K562 (cell line): ENCODE measurements around the gene ANK3. TPM values are rescaled to one million over a fixed set of nuclear protein-coding genes. Genes with fewer than 3 reads are reported as not detected.

Source experiments
- ATAC-seq: fragments of 200-7000 bp; cut with Tn5 transposase; 3 replicates; pipeline ENCODE4 v1.9.1; 2020; ENCODE audit warnings: moderate library complexity
- BruUV-seq: library from RNA; stranded (reverse); fragments of 400-500 nt; replicated peaks from 2 replicates; lab custom pipeline; 2021; lab: Mats Ljungman, UMichigan
- CTCF ChIA-PET: fragments of 300-600 bp; formaldehyde crosslinking; extraction: SDS; loops from one replicate; lab custom pipeline; 2021; ENCODE audit warnings: low intra/inter-chr PET ratio; lab: Yijun Ruan, JAX
- POLR2A ChIA-PET: fragments of 300-600, 350-650 bp; sonication (Branson Sonifier 250); formaldehyde crosslinking; extraction: SDS; loops from one replicate; lab custom pipeline; 2021; ENCODE audit warnings: antibody characterized with exemption, inconsistent platforms; lab: Yijun Ruan, JAX
- DNase-seq, 4 experiments: peaks; one replicate each; pipeline versions ENCODE4 v3.0.0 to v3.0.0-alpha.2; 2011 to 2018; ENCODE audit warnings: low spot score in 3 of 4, mixed read lengths in 3 of 4; ENCODE audit errors: extremely low read depth in 1 of 4
- FAIRE-seq: peaks from 2 replicates; lab custom pipeline; 2011; peaks lifted over from hg19 to GRCh38; lab: Jason Lieb, UNC
- H2AFZ ChIP-seq: 2 replicates; pipeline ENCODE4 v1.6.0; 2011; ENCODE audit warnings: low read depth, low read length, control low read depth, inconsistent platforms
- H3K27ac ChIP-seq: fragments of 200-600 bp; 3 replicates; pipeline ENCODE4 v1.8.0; 2011; ENCODE audit warnings: low read depth, mild to moderate bottlenecking, control low read depth, inconsistent platforms, low read length, moderate library complexity, mixed read lengths; ENCODE audit errors: extremely low read depth
- H3K27me3 ChIP-seq, 2 experiments: fragments of 300-600 bp in 1 of 2; 2 replicates in 1 of 2; 3 replicates in 1 of 2; pipeline versions ENCODE4 v1.6.0 to v1.8.0; 2011; ENCODE audit warnings: inconsistent platforms in 2 of 2, low read length in 2 of 2, mild to moderate bottlenecking in 1 of 2, mixed read lengths in 1 of 2, moderate library complexity in 1 of 2; ENCODE audit not compliant: control insufficient read depth in 2 of 2, insufficient read depth in 2 of 2
- H3K36me3 ChIP-seq: fragments of 300-600 bp; 3 replicates; pipeline ENCODE4 v1.8.0; 2011; ENCODE audit warnings: mild to moderate bottlenecking, low read length, inconsistent platforms; ENCODE audit not compliant: control insufficient read depth, insufficient read depth
- H3K4me1 ChIP-seq, 2 experiments: fragments of 200-600 bp in 1 of 2; replicated peaks in 1 of 2; 2 replicates in 1 of 2; 3 replicates in 1 of 2; pipeline versions ENCODE4 v1.5.1 to v1.8.0; 2011; ENCODE audit warnings: inconsistent platforms in 2 of 2, low read length in 2 of 2, mild to moderate bottlenecking in 1 of 2, mixed read lengths in 1 of 2, moderate library complexity in 1 of 2; ENCODE audit not compliant: control insufficient read depth in 2 of 2, insufficient read depth in 2 of 2
- H3K4me2 ChIP-seq: 2 replicates; pipeline ENCODE4 v1.6.1; 2011; ENCODE audit warnings: low read length, control low read depth, inconsistent platforms, mixed read lengths; ENCODE audit not compliant: insufficient read depth
- H3K4me3 ChIP-seq: fragments of 200-600 bp; sonication (generic), shearing (Covaris generic); 2 replicates; pipeline ENCODE4 v1.5.1; 2016; ENCODE audit warnings: control low read depth, inconsistent platforms
- H3K79me2 ChIP-seq: fragments of 200-600 bp; 3 replicates; pipeline ENCODE4 v1.8.0; 2011; ENCODE audit warnings: low read length, inconsistent platforms; ENCODE audit not compliant: control insufficient read depth, insufficient read depth
- H3K9ac ChIP-seq, 2 experiments: 2 replicates each; pipeline versions ENCODE4 v1.6.0 to v1.6.1; 2011; ENCODE audit warnings: low read depth in 2 of 2, low read length in 2 of 2, control low read depth in 1 of 2, inconsistent platforms in 1 of 2, mild to moderate bottlenecking in 1 of 2, mixed read lengths in 1 of 2; ENCODE audit not compliant: insufficient read depth in 1 of 2
- H3K9me1 ChIP-seq: one replicate; pipeline ENCODE4 v1.6.0; 2011; ENCODE audit warnings: inconsistent platforms, mild to moderate bottlenecking, low read length, moderate library complexity; ENCODE audit not compliant: control insufficient read depth, insufficient read depth
- H3K9me3 ChIP-seq: replicated peaks from 2 replicates; pipeline ENCODE4 v1.5.1; 2011; ENCODE audit warnings: low read depth, low read length, inconsistent platforms; ENCODE audit not compliant: control insufficient read depth, insufficient read depth
- H4K20me1 ChIP-seq: replicated peaks from 2 replicates; pipeline ENCODE4 v1.6.1; 2011; ENCODE audit warnings: low read length, inconsistent platforms, mixed read lengths; ENCODE audit not compliant: control insufficient read depth, insufficient read depth
- CBFB ChIP-seq: sonication (generic); formaldehyde crosslinking; IDR thresholded peaks from 2 replicates; pipeline ENCODE4 v1.4.0; 2020; ENCODE audit warnings: mild to moderate bottlenecking, missing genetic modification reagents
- GABPB1 ChIP-seq: sonication (generic); formaldehyde crosslinking; IDR thresholded peaks from 2 replicates; pipeline ENCODE4 v1.8.0; 2022; ENCODE audit warnings: mild to moderate bottlenecking, missing genetic modification reagents
- GABPB2 ChIP-seq: fragments of 250-450 bp; sonication (Bioruptor Pico); conservative IDR thresholded peaks from 2 replicates; pipeline ENCODE4 v1.5.1; 2021; ENCODE audit warnings: mild to moderate bottlenecking
- KDM1A ChIP-seq, 2 experiments: fragments of 450-650 bp; IDR thresholded peaks; 2 replicates each; pipeline ENCODE4 v1.6.1; 2016; ENCODE audit warnings: mild to moderate bottlenecking in 2 of 2
- MEIS2 ChIP-seq: fragments of 450-650 bp; IDR thresholded peaks from 2 replicates; pipeline ENCODE4 v1.6.1; 2014; ENCODE audit warnings: mild to moderate bottlenecking; ENCODE audit not compliant: partially characterized antibody
- MIER1 ChIP-seq: fragments of 450-650 bp; IDR thresholded peaks from 2 replicates; pipeline ENCODE4 v1.6.1; 2016; ENCODE audit warnings: antibody characterized with exemption, mild to moderate bottlenecking, low read depth
- NR4A1 ChIP-seq, 2 experiments: fragments of 250-450 bp in 1 of 2; fragments of 450-650 bp in 1 of 2; sonication (Bioruptor Pico) in 1 of 2; IDR thresholded peaks; 2 replicates each; pipeline versions ENCODE4 v1.4.0 to v1.6.1; 2016 to 2020; ENCODE audit warnings: mild to moderate bottlenecking in 2 of 2, missing compliant biosample characterization in 1 of 2, missing genetic modification characterization in 1 of 2, moderate library complexity in 1 of 2
- RAD21 ChIP-seq, 2 experiments: fragments of 250-450 bp in 1 of 2; fragments of 450-650 bp in 1 of 2; sonication (Bioruptor Pico) in 1 of 2; formaldehyde crosslinking in 1 of 2; IDR thresholded peaks in 1 of 2; conservative IDR thresholded peaks in 1 of 2; 2 replicates each; pipeline versions ENCODE4 v1.4.0 to v1.8.0; 2020 to 2022; ENCODE audit warnings: mild to moderate bottlenecking in 2 of 2, moderate library complexity in 1 of 2
- SMAD3 ChIP-seq: fragments of 450-650 bp; formaldehyde crosslinking; conservative IDR thresholded peaks from 2 replicates; pipeline ENCODE4 v1.4.0; 2020; ENCODE audit warnings: mild to moderate bottlenecking
- TAF7 ChIP-seq: fragments of 450-650 bp; IDR thresholded peaks from 2 replicates; pipeline ENCODE4 v1.6.1; 2016; ENCODE audit warnings: missing genetic modification characterization, missing compliant biosample characterization
- ZNF143 ChIP-seq: sonication (generic); formaldehyde crosslinking; IDR thresholded peaks from 2 replicates; pipeline ENCODE4 v1.9.0; 2022; ENCODE audit warnings: mild to moderate bottlenecking, missing genetic modification reagents
- ZNF311 ChIP-seq: fragments of 250-450 bp; sonication (Bioruptor Pico); IDR thresholded peaks from 2 replicates; pipeline ENCODE4 v1.4.0; 2020; ENCODE audit warnings: mild to moderate bottlenecking, moderate library complexity
- ZNF444 ChIP-seq: fragments of 250-450 bp; sonication (Bioruptor Pico); IDR thresholded peaks from 2 replicates; pipeline ENCODE4 v1.4.0; 2020; ENCODE audit warnings: mild to moderate bottlenecking, moderate library complexity
- ZNF717 ChIP-seq: fragments of 250-450 bp; sonication (Bioruptor Pico); IDR thresholded peaks from 2 replicates; pipeline ENCODE4 v1.5.0; 2021
- ZZZ3 ChIP-seq: fragments of 450-650 bp; IDR thresholded peaks from 2 replicates; pipeline ENCODE4 v1.6.1; 2016; ENCODE audit warnings: antibody characterized with exemption, mild to moderate bottlenecking, moderate library complexity
- WGBS: fragments of 100-300 bp; shearing (Covaris generic); methylation state at CpG from one replicate; pipeline ENCODE4 v1.1.6; 2016; ENCODE audit warnings: low coverage, mixed read lengths; ENCODE audit not compliant: insufficient coverage; ENCODE audit errors: missing lambda C conversion rate; 5-methylcytosine and 5-hydroxymethylcytosine counted together
- in situ Hi-C: fragments of 300-500 bp; cut with MboI; formaldehyde crosslinking; loops from 4 replicates; pipeline ENCODE4 v1.15.0; 2018; ENCODE audit warnings: inconsistent platforms, mixed read lengths
- intact Hi-C: fragments of 100-400 bp; cut with micrococcal nuclease; formaldehyde crosslinking; loops from 2 replicates; pipeline ENCODE4 v1.14.2; 2022
- polyA plus RNA-seq, 8 experiments: library from polyadenylated mRNA; depleted of rRNA in 4 of 8; stranded (reverse) in 5 of 8; unstranded in 3 of 8; fragments of >200 nt; fragmentation: Nextera tagmentation in 2 of 8; fragmentation: Illumina TruSeq in 1 of 8; extraction: Ambion mirVana in 2 of 8; extraction: Trizol in 1 of 8; gene quantifications; 2 replicates each; pipeline versions ENCODE4 v1.2.1 to v1.2.3, GENCODE V29; 2011 to 2014; ENCODE audit warnings: inconsistent platforms in 1 of 8, missing spikeins in 1 of 8
- total RNA-seq, 7 experiments: library from RNA; depleted of rRNA in 6 of 7; stranded (reverse); fragments of >200 nt in 6 of 7; fragmentation: Illumina TruSeq in 2 of 7; extraction: Trizol in 2 of 7; gene quantifications; 2 replicates each; pipeline versions ENCODE4 v1.2.1 to v1.2.3, GENCODE V29; 2011 to 2021; ENCODE audit warnings: low replicate concordance in 1 of 7
- TF ChIP-seq, protein P1 (sequence below): conservative IDR thresholded peaks from 2 replicates; pipeline ENCODE4 v1.6.1; 2011; ENCODE audit warnings: low read depth, mild to moderate bottlenecking, low read length; ENCODE audit not compliant: control insufficient read depth
- TF ChIP-seq, protein P2 (sequence below): fragments of 250-450 bp; sonication (Bioruptor Pico); IDR thresholded peaks from 2 replicates; pipeline ENCODE4 v1.5.0; 2022; ENCODE audit warnings: mild to moderate bottlenecking
- TF ChIP-seq, protein P3 (sequence below): fragments of 250-450 bp; sonication (Bioruptor Pico); IDR thresholded peaks from 2 replicates; pipeline ENCODE4 v1.6.1; 2021; ENCODE audit warnings: mild to moderate bottlenecking

ANK3 gene
- total and polyA plus RNA-seq, 9 of the 15 experiments (the other 6 are each of a cell fraction or from before 2014, with no cell fraction given): 10.0 to 32.3 (median 17.9) TPM

GRCh38 chr10:60042914-60043313 is 346.8 kb downstream of the ANK3 start:
- BruUV-seq: no TSS peak
- Histone ChIP-seq H3K9ac (no peak overlapping the region), H3K9me3 (no peaks in the 10 kb centered on the region), H3K4me2 (no peak overlapping the region), H4K20me1 (no peaks in the 10 kb centered on the region)
- no peak for DNase-seq
- intact Hi-C loops: no loop called here
- CTCF ChIA-PET: no interaction called here
- WGBS: 61% methylated on average over 2 of the region's 2 CpGs
- in situ Hi-C loops: no loop called here
- TF ChIP-seq NR4A1 (CRISPR knock-in tag; IDR thresholded peaks at IDR 0.05) (no peak), NR4A1 (tag; IDR thresholded peaks at IDR 0.05) (no peak), ZNF444 (no peak), RAD21 (CRISPR knock-in tag; conservative IDR thresholded peaks at IDR 0.05 in 1 of 2, IDR thresholded peaks at IDR 0.05 in 1 of 2) (no peak), SMAD3 (CRISPR knock-in tag) (no peak), MIER1 (no peak), TAF7 (tag) (no peak), MEIS2 (no peak), ZNF143 (no peak), CBFB (CRISPR knock-in tag) (no peak), GABPB1 (CRISPR knock-in tag) (no peak), ZZZ3 (no peak), ZNF311 (CRISPR knock-in tag) (no peak), KDM1A (IDR thresholded peaks at IDR 0.05) (no peak), GABPB2 (CRISPR knock-in tag) (no peak), ZNF717 (CRISPR knock-in tag) (no peak)
- TF ChIP-seq, protein P1, sequence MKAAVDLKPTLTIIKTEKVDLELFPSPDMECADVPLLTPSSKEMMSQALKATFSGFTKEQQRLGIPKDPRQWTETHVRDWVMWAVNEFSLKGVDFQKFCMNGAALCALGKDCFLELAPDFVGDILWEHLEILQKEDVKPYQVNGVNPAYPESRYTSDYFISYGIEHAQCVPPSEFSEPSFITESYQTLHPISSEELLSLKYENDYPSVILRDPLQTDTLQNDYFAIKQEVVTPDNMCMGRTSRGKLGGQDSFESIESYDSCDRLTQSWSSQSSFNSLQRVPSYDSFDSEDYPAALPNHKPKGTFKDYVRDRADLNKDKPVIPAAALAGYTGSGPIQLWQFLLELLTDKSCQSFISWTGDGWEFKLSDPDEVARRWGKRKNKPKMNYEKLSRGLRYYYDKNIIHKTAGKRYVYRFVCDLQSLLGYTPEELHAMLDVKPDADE: no peak
- TF ChIP-seq, protein P2, sequence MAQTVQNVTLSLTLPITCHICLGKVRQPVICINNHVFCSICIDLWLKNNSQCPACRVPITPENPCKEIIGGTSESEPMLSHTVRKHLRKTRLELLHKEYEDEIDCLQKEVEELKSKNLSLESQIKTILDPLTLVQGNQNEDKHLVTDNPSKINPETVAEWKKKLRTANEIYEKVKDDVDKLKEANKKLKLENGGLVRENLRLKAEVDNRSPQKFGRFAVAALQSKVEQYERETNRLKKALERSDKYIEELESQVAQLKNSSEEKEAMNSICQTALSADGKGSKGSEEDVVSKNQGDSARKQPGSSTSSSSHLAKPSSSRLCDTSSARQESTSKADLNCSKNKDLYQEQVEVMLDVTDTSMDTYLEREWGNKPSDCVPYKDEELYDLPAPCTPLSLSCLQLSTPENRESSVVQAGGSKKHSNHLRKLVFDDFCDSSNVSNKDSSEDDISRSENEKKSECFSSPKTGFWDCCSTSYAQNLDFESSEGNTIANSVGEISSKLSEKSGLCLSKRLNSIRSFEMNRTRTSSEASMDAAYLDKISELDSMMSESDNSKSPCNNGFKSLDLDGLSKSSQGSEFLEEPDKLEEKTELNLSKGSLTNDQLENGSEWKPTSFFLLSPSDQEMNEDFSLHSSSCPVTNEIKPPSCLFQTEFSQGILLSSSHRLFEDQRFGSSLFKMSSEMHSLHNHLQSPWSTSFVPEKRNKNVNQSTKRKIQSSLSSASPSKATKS: no peak
- TF ChIP-seq, protein P3, sequence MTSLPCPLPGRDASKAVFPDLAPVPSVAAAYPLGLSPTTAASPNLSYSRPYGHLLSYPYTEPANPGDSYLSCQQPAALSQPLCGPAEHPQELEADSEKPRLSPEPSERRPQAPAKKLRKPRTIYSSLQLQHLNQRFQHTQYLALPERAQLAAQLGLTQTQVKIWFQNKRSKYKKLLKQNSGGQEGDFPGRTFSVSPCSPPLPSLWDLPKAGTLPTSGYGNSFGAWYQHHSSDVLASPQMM (CRISPR knock-in tag): no peak
- TF ChIP-seq, all 486 proteins: peak for 0
- H3K36me3 ChIP-seq: no peaks in the 10 kb centered on the region
- no peaks in the 10 kb centered on the region for H3K27me3 ChIP-seq
- no peak overlapping the region for H3K27ac ChIP-seq
- POLR2A ChIA-PET: no interaction called here
- ATAC-seq (no peak), FAIRE-seq (no peak)
- H3K9me1 ChIP-seq: no peaks in the 10 kb centered on the region
- no peak overlapping the region for H3K4me3 ChIP-seq
- no peaks in the 10 kb centered on the region for H3K4me1 ChIP-seq
- H2AFZ ChIP-seq: no peak overlapping the region
- H3K79me2 ChIP-seq: no peaks in the 10 kb centered on the region
